Measurements from ENCODE around the gene TROAP.
A peak's percentile ranks its signal among the peaks of the same experiment; 100 is the strongest.
"Not testable (repeated sequence)": the region's sequence is repeated elsewhere in the genome, so short reads cannot be mapped to it uniquely, and the experiment has no call there.

The TROAP gene

GRCh38 chr12:49330631-49331379 lies 7.8 kb downstream of the TROAP start:
- no peak for DNase-seq

GRCh38 chr12:49331380-49332222 lies 8.5 kb downstream of the TROAP start:
- no peak for DNase-seq

GRCh38 chr12:49332441-49332861 lies 9.4 kb downstream of the TROAP start:
- DNase-seq, result no peak

GRCh38 chr12:49332891-49333371 lies 9.9 kb downstream of the TROAP start:
- DNase-seq, result no peak

- DNase-seq, result not testable (repeated sequence)
These were observed 10.7 kb downstream of the TROAP start for GRCh38 chr12:49333778-49334177.

- no peak for DNase-seq
These were observed 11.2 kb downstream of the TROAP start for GRCh38 chr12:49334226-49334625.

GRCh38 chr12:49334681-49335080 lies 11.6 kb downstream of the TROAP start:
- no peak for DNase-seq

GRCh38 chr12:49335118-49335954 lies 12.3 kb downstream of the TROAP start:
- no peak for DNase-seq

- no peak for DNase-seq
These were observed 13.0 kb downstream of the TROAP start for GRCh38 chr12:49335955-49336644.

- peak; percentile 73 for DNase-seq
These were observed 13.9 kb downstream of the TROAP start, which contains the start of gene C1QL4 for GRCh38 chr12:49336645-49337584. C1QL4 (minus strand) TSS chr12:49337188; CDS start chr12:49336477, 711 bp downstream.

- no peak for DNase-seq
These were observed 15.9 kb downstream of the TROAP start for GRCh38 chr12:49338830-49339463.

GRCh38 chr12:49339464-49339861 lies 16.4 kb downstream of the TROAP start:
- peak; percentile 53 for DNase-seq

GRCh38 chr12:49340095-49340870 lies 17.2 kb downstream of the TROAP start:
- DNase-seq, result no peak

- no peak for DNase-seq
These were observed 18.1 kb downstream of the TROAP start for GRCh38 chr12:49340971-49341776.

GRCh38 chr12:49341777-49342065 lies 18.7 kb downstream of the TROAP start:
- DNase-seq, result no peak

- DNase-seq, result peak; percentile 95
These were observed 19.2 kb downstream of the TROAP start for GRCh38 chr12:49342066-49342913.

GRCh38 chr12:49342914-49343731 lies 20.1 kb downstream of the TROAP start:
- peak; percentile 41 for DNase-seq
